Gastroesophageal sphincter (tissue), 3 donors: Measurements from ENCODE around the gene THEM4.

ENCODE experiments used
- POLR2A ChIP-seq, 2 donors: fragments of 450-650 bp; IDR thresholded peaks; one replicate each; pipeline ENCODE4 v1.6.1; 2017; ENCODE audit warnings: antibody characterized with exemption in 2 of 2, mild to moderate bottlenecking in 2 of 2, moderate library complexity in 1 of 2
- TF ChIP-seq, protein P1 (sequence below), 4 experiments: fragments of 200-600 bp in 2 of 4; fragments of 450-650 bp in 2 of 4; sonication (generic) in 1 of 4; IDR thresholded peaks; one replicate each; pipeline ENCODE4 v1.5.1; 2017 to 2019; ENCODE audit warnings: antibody characterized with exemption in 4 of 4, mild to moderate bottlenecking in 2 of 4, moderate library complexity in 2 of 4

GRCh38 chr1:151867765-151868411, 41.4 kb downstream of the THEM4 start:
- TF ChIP-seq, protein P1, sequence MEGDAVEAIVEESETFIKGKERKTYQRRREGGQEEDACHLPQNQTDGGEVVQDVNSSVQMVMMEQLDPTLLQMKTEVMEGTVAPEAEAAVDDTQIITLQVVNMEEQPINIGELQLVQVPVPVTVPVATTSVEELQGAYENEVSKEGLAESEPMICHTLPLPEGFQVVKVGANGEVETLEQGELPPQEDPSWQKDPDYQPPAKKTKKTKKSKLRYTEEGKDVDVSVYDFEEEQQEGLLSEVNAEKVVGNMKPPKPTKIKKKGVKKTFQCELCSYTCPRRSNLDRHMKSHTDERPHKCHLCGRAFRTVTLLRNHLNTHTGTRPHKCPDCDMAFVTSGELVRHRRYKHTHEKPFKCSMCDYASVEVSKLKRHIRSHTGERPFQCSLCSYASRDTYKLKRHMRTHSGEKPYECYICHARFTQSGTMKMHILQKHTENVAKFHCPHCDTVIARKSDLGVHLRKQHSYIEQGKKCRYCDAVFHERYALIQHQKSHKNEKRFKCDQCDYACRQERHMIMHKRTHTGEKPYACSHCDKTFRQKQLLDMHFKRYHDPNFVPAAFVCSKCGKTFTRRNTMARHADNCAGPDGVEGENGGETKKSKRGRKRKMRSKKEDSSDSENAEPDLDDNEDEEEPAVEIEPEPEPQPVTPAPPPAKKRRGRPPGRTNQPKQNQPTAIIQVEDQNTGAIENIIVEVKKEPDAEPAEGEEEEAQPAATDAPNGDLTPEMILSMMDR (IDR thresholded peaks at IDR 0.05) = no peak
- no peak for TF ChIP-seq POLR2A (IDR thresholded peaks at IDR 0.05)
